ENCODE data around the gene PNPLA7. TPM values are rescaled to one million over a fixed set of nuclear protein-coding genes. Genes with fewer than 3 reads are reported as not detected.

Gene PNPLA7
- total and polyA plus RNA-seq, 2 donors (not counting 1 experiment from before 2014, with no cell fraction given), result 18.7 to 29.9 TPM

GRCh38 chr9:137445275-137445807, 104.9 kb downstream of the PNPLA7 start:
- intact Hi-C loops (cut with micrococcal nuclease), result loop anchor here (1.0 to 2.0 kb wide), 4 partner anchors 22 to 209 kb away; partner anchors contain the start of genes EXD3 and NOXA1
- WGBS (ENCODE audit: insufficient coverage), result 43% methylated on average over 8 of the region's 14 CpGs
- peak; percentile 88 for DNase-seq

More at GRCh38 chr9:137445275-137445807, 104.9 kb downstream of the PNPLA7 start:
- Histone ChIP-seq H3K36me3 (replicated peaks in 1 of 2; ENCODE audit: control extremely low read depth in 1 of 2, control insufficient read depth in 1 of 2, extremely low read depth in 1 of 2, insufficient read depth in 2 of 2, low read length in 1 of 2) (no peaks in the 10 kb centered on the region), H3K4me2 (replicated peaks; ENCODE audit: low read depth, low read length, poor library complexity, severe bottlenecking) (peak overlapping the region; percentile 39), H3K79me2 (ENCODE audit: control insufficient read depth, insufficient read depth, low read length) (no peaks in the 10 kb centered on the region), H3K4me1 (ENCODE audit: control insufficient read depth in 2 of 2, insufficient read depth in 2 of 2, low read length in 2 of 2) (peaks cover 7 to 23% of the 10 kb centered on the region in 2 donors), H2AFZ (ENCODE audit: insufficient read depth, low read depth, low read length, poor library complexity, severe bottlenecking) (no peak overlapping the region), H3K9ac (ENCODE audit: low read length) (no peak overlapping the region), H3K9me3 (ENCODE audit: control extremely low read depth in 1 of 3, control insufficient read depth in 2 of 3, insufficient read depth in 1 of 3, low read length in 2 of 3) (peaks cover 0 to 3% (median 0%) of the 10 kb centered on the region in 3 donors), H3K27ac (ENCODE audit: low read length in 2 of 2) (no peak overlapping the region), H4K20me1 (ENCODE audit: control insufficient read depth, insufficient read depth, low read length, poor library complexity, severe bottlenecking) (no peaks in the 10 kb centered on the region), H3K27me3 (replicated peaks in 1 of 4; ENCODE audit: control extremely low read depth in 1 of 4, control insufficient read depth in 3 of 4, insufficient read depth in 4 of 4, low read length in 3 of 4) (peaks cover 0 to 20% (median 7%) of the 10 kb centered on the region in 4 experiments), H3K4me3 (ENCODE audit: control extremely low read depth in 1 of 5, extremely low read depth in 1 of 5, insufficient read depth in 1 of 5, low read depth in 2 of 5, low read length in 4 of 5) (no peak overlapping the region)
- Mint-ChIP-seq H3K27ac (no peak overlapping the region), H3K9me3 (ENCODE audit: insufficient read depth) (no peaks in the 10 kb centered on the region), H3K4me3 (no peak overlapping the region), H3K4me1 (peaks cover 8% of the 10 kb centered on the region), H3K27me3 (peaks cover 11% of the 10 kb centered on the region)
- POLR2A ChIA-PET, result no interaction called here
- ATAC-seq (ENCODE audit: low read depth), result peak; percentile 89
- CTCF ChIA-PET, result interaction anchor here (0.6 to 2.6 kb wide), 6 partner anchors 9 to 152 kb away, joined by 3 to 15 read pairs (median 5); partner anchors contain the start of genes EXD3, NOXA1 and NRARP
- no peak for TF ChIP-seq EZH2 (IDR thresholded peaks at IDR 0.05; ENCODE audit: borderline replicate concordance, insufficient read depth, low read depth, low read length, poor library complexity, severe bottlenecking)
- TF ChIP-seq, protein P1, sequence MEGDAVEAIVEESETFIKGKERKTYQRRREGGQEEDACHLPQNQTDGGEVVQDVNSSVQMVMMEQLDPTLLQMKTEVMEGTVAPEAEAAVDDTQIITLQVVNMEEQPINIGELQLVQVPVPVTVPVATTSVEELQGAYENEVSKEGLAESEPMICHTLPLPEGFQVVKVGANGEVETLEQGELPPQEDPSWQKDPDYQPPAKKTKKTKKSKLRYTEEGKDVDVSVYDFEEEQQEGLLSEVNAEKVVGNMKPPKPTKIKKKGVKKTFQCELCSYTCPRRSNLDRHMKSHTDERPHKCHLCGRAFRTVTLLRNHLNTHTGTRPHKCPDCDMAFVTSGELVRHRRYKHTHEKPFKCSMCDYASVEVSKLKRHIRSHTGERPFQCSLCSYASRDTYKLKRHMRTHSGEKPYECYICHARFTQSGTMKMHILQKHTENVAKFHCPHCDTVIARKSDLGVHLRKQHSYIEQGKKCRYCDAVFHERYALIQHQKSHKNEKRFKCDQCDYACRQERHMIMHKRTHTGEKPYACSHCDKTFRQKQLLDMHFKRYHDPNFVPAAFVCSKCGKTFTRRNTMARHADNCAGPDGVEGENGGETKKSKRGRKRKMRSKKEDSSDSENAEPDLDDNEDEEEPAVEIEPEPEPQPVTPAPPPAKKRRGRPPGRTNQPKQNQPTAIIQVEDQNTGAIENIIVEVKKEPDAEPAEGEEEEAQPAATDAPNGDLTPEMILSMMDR (IDR thresholded peaks at IDR 0.05), result peak; percentile 83

Data from B cell (primary cell).